Activated naive CD4-positive, alpha-beta T cell treated with anti-CD3 and anti-CD28 coated beads, Interleukin-2, amount 50 U/mL, for 16 hours (primary cell): ENCODE data around the gene CCDC78.
"Not testable (repeated sequence)": the region's sequence is repeated elsewhere in the genome, so short reads cannot be mapped to it uniquely, and the experiment has no call there.

Source experiments
- DNase-seq: peaks from one replicate; pipeline ENCODE4 v3.0.0-alpha.2; 2020

The CCDC78 gene

DNA sequence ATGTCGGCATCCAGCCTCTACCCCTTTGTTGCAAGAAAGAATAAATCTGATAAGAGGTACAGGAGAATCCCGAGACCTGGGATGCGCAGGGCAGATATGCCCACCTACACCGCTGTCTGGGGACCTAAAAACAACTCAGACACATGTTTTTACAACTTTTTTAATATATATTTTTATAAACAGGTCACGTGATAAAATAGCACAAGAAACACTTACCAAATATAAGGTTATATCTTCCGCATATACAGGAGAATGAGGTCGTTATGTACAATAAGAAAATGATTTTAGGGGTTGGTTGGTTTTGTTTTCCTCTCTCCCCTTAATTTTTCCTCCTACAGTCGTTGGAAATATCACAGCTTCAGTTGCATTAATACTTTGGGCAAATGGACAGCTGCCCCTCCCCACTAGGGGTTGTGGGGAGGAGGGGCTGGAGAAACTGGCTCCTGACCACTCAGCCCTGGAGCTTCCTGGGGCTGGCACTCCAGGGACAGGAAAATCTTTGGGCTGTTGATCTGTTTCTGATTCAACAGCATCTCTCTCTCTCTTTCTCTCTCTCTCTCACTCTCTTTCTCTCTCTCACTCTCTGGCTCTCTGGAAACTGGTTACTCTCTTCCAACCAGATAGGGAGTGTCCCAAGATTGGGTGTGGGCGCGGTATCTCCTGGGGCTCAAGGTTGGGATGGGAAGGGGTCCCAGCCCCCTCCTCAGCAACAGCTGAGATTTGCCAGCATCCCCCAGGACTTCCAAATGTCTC, 33.7 kb downstream of the CCDC78 start:
- DNase-seq = no peak

DNA sequence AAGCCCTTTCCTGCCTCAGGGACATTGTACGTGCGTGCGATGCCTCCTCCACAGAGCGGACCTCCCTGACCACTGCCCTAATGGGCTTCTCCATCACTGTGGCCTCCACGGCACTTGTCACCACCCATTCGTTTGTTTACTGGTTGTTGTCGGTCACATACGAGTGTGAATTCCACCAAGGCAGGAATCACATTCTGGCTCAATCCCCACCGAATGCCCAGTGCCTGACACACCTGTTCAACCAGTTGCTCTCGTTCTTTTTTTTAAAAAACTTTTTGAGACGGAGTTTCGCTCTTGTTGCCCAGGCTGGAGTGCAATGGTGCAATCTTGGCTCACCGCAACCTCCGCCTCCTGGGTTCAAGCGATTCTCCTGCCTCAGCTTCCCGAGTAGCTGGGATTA, 35.0 kb downstream of the CCDC78 start:
- DNase-seq = not testable (repeated sequence)

DNA sequence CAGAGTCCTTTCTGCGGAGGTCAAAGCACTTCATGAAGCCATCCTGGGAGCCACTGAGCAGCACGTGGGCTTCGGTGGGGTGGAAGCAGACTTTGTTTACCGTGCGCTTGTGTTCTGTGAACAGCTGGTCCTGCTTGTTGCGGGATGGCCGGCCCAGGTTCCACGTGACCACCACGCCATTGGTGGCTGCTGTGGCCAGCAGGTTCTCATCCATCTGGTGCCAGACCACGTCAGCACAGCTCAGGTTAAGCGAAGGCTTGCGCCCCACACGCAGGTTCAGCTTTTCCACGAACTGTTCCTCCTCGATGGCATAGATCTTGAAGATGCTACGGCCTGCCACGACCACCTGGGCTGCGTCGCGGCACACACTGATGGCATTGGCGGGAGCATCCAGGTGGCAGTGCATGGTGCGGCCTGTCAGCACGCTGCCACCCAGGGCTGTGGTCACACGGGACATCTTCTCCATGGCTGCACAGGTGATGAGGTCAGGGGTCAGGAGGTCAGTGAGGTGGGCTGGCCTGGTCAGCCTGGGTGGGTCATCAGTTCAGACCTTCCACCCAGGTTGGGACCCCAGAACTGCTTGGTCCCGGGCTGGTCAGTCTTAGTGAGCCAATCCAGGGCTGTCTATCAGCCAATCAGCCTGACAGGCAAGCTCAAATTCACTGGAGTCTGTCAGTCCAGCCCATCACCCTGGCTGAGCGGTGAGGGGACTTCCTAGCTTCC, 36.9 kb downstream of the CCDC78 start:
- DNase-seq = no peak

DNA sequence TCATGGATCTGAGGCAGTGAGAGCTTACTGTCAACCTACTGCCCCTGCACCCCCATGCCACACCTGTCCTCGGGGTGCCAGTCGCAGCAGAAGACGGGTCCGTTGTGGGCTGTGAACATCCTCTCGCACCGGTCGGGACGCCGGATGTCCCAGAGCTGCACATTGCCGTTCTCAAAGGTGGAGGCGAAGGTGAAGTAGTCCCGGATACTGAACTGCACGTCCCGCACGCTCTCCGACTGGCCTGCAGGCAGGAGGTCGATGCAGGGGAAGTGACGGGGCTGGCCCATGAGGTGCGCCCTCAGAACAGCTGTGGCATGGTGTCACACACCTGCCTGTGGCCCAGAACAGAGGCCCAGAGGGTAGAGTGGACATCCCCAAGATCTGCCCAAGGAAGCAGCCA, 38.7 kb downstream of the CCDC78 start:
- no peak for DNase-seq

DNA sequence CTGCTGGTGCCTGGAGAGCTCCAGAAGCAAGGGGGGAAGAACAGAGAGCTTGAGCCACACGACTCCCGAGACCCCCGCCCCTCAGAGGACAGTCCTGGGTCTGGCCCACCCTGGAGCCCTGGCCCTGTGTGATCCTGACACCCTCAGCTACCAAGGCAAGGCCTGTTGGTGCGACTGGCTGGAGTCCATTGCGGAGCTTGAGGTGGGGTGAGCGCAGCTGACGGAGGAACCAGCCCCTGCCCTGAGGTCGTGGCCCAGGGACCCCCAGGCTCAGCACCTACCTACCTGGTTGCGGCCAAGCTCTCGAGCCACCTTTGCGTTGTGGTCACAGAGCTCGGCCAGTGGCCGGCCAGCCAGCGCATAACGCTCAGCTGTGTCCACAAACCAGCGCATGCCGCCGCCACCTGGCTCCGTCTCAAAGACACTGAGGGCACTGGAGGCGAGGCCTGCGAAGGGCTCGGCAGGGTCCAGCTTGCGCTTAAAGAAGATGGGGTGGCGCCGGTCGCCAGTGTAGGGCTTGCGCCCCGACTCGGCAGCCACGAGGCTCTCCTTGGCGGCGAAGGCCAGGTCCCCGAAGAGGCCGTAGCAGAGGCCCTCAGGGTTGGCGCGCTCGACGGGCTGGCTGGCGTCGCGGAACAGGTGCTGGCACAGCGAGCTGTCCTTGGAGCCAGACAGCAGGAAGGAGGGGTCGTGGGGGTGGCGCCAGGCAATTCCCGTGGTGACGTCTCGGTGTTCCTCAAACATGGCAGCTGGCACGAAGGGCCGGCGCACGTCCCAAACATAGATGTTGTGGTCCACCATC, 39.6 kb downstream of the CCDC78 start:
- no peak for DNase-seq

DNA sequence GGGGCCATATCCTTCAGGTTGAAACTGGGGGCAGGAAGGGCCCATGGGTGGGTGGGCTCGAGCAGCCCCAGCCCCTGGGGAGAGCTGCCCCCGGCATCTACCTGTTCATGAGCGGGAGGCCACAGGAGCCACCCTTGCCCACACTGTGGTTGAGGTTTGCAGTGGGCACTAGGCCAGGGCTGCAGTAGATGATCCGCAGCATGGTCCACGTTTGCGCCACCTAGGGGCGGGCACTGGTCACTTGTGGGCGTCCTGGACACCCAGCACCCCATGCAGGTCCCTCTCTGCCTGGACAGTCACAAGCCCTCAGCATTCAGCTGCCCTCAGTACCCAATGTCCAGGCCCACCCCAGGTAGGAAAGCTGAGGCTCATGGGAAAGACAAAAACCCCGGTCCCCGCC, 40.3 kb downstream of the CCDC78 start:
- DNase-seq = no peak

GRCh38 chr16:684961-685696, 41.1 kb downstream of the CCDC78 start:
- no peak for DNase-seq

DNA sequence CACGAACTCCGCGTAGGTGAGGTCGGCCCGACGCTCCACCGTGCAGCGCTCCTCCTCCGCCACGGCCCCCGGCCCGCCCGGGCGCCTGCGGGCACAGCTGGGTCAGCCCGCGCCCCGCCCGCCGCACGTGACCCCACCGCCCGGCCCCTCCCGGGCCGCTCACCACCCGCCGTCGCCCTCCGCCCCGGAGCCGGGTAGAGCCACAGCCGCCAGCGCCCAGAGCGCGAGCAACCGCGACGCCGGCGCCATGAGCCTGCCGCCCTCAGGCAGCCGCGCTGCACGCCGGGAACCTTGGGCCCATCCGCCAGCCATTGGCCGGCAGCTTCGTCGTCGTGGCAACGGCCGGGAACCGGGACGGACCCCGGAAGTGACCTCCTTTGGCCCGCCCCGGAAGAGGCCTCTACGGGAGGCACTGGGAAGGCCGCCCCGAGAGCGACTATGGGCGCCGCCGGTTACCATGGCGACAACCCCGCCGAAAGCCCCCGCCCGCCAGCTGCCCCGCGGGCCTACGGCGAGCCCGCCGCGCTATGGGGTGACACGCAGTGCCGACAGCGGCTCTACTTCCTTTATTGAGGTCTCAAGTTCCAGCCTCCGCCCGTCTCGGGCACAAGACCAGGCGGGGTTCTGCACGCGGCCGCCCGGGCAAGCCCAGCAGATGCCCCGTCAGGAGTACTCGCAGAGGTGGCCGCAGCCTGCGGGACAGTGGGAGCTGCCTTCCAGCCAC, 42.0 kb downstream of the CCDC78 start, which contains the start of gene JMJD8:
TSS of gene JMJD8 (minus strand) at position 264 of the 724 bp plus-strand sequence. CDS start at position 249, 15 bp downstream.
- peak; percentile 99 for DNase-seq

DNA sequence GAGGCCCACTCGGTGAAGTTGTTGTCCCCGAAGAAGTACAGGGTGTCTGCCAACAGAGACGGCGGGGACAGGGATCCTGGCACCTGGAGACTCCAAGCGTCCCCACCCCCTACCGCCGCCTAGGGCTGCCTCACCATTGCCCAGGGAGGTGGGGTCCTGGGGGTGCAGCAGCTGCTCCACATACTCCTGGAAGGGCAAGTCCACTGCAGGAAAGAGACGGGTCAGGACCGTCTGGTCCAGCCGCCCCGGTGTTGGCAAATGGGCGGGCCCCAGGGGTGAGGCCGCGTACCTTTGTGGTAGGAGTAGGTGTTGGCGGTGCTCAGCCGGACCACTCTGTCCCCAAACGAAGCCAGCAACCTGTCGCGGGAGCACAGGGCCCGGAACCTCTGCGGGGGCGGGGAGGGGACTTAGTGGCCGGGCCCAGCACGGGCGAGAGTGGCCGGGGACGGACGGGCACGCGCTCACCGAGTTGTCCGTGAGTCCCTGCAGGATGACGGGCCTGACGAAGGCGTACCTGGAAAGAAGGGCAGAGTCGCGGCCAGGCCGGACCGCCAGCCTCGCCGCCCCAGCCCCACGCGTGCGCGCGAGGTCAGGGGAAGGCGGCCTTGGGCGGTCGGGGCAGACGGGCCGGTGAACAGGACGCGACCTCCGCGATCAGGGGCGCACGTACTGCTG, 42.7 kb downstream of the CCDC78 start:
- DNase-seq = no peak

DNA sequence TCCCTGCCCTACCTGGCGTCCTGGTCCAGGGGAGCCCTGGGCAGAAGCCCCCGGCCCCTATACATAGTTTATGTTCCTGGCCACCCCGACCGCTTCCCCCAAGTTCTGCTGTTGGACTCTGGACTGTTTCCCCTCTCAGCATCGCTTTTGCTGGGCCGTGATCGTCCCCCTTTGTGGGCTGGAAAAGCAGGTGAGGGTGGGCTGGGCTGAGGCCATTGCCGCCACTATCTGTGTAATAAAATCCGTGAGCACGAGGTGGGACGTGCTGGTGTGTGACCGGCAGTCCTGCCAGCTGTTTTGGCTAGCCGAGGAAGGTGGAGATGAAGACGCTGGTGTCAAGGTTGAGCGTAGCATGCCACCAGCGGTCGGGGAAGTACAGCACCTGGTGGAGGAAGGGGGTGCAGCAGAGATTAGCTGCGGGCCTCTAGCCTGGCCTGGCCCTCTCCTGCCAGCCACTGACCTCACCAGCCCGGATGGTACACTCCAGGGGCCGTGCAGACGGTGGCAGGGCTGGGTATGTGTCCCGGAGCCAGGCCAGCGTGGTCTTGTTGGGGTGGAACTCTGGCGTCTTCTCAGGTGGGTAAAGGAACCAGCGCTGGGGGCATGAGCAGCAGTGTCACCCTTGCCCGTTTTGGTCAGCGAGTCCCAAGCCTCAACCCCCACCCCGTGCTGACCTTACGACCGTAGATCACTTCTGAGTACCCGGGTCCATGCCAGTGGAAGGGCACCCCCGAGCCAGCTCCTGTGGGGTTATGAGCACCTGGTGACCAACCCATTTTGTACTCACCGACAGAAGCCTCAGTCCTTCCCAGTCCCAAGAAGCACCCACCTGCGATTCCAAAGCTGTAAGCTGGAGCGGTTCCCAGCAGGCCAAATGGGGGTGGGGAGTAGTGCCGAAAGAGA, 43.5 kb downstream of the CCDC78 start:
- no peak for DNase-seq

- DNase-seq = no peak
These were observed 44.4 kb downstream of the CCDC78 start for GRCh38 chr16:681746-682427.

GRCh38 chr16:680967-681745, 45.1 kb downstream of the CCDC78 start:
- no peak for DNase-seq

GRCh38 chr16:680625-680945, 45.7 kb downstream of the CCDC78 start:
- DNase-seq = no peak

GRCh38 chr16:679814-680624, 46.2 kb downstream of the CCDC78 start, which contains the start of gene STUB1:
Gene STUB1 (plus strand): TSS chr16:680410. CDS start chr16:680526, 116 bp downstream.
- peak; percentile 89 for DNase-seq

GRCh38 chr16:678858-679813, 47.1 kb downstream of the CCDC78 start:
- peak; percentile 59 for DNase-seq

- DNase-seq = no peak
These were observed 47.9 kb downstream of the CCDC78 start for GRCh38 chr16:678209-678857.
